Retina (tissue), 1 donor: ENCODE results near the gene TPH2.

Source experiments
- DNase-seq: peaks from one replicate; pipeline ENCODE4 v3.0.0-alpha.2; 2016

TPH2 gene

GRCh38 chr12:72037006-72037795, 98.6 kb downstream of the TPH2 start:
- no peak for DNase-seq

- no peak for DNase-seq
Measured at GRCh38 chr12:72041811-72042210, 103.2 kb downstream of the TPH2 start.

- no peak for DNase-seq
Measured at GRCh38 chr12:72053604-72054003, 115.0 kb downstream of the TPH2 start.

- no peak for DNase-seq
Measured at GRCh38 chr12:72054511-72054910, 115.9 kb downstream of the TPH2 start.

- no peak for DNase-seq
Measured at GRCh38 chr12:72057330-72057914, 118.8 kb downstream of the TPH2 start.

GRCh38 chr12:72063073-72063472, 124.4 kb downstream of the TPH2 start:
- DNase-seq = no peak

GRCh38 chr12:72071030-72071429, 132.4 kb downstream of the TPH2 start:
- DNase-seq = no peak

GRCh38 chr12:72072592-72073212, 134.1 kb downstream of the TPH2 start:
- DNase-seq = no peak

- DNase-seq = no peak
Measured at GRCh38 chr12:72074065-72074464, 135.4 kb downstream of the TPH2 start.

GRCh38 chr12:72074956-72075355, 136.3 kb downstream of the TPH2 start:
- no peak for DNase-seq

- DNase-seq = no peak
Measured at GRCh38 chr12:72075401-72075800, 136.8 kb downstream of the TPH2 start.

GRCh38 chr12:72075891-72076557, 137.4 kb downstream of the TPH2 start:
- DNase-seq = no peak

- no peak for DNase-seq
Measured at GRCh38 chr12:72076558-72076915, 137.9 kb downstream of the TPH2 start.

- no peak for DNase-seq
Measured at GRCh38 chr12:72077111-72077820, 138.6 kb downstream of the TPH2 start.

- no peak for DNase-seq
Measured at GRCh38 chr12:72081777-72082176, 143.1 kb downstream of the TPH2 start.
